Measurements from ENCODE around the gene KLHL5.

- TF ChIP-seq POLR2A (IDR thresholded peaks at IDR 0.05), result no peak
- TF ChIP-seq CTCF (IDR thresholded peaks at IDR 0.05 in 4 of 5, conservative IDR thresholded peaks at IDR 0.05 in 1 of 5), result no peak
These were observed 29.6 kb upstream of the KLHL5 start, which contains the start of gene TMEM156 for GRCh38 chr4:39032218-39033085.

All from gastrocnemius medialis (tissue), 4 donors.